LoVo (cell line): ENCODE measurements around the gene CDC42EP2.
"Not testable (repeated sequence)": the region's sequence is repeated elsewhere in the genome, so short reads cannot be mapped to it uniquely, and the experiment has no call there.

ENCODE experiments used
- DNase-seq: peaks from one replicate; pipeline ENCODE4 v3.0.0-alpha.2; 2016; ENCODE audit warnings: low spot score

The CDC42EP2 gene

GRCh38 chr11:65320386-65321075, 5.9 kb downstream of the CDC42EP2 start:
- DNase-seq: no peak

- no peak for DNase-seq
Measured at GRCh38 chr11:65321076-65321475, 6.4 kb downstream of the CDC42EP2 start.

GRCh38 chr11:65321828-65322485, 7.3 kb downstream of the CDC42EP2 start:
- DNase-seq: no peak

GRCh38 chr11:65323813-65324212, 9.1 kb downstream of the CDC42EP2 start:
- DNase-seq: no peak

- no peak for DNase-seq
Measured at GRCh38 chr11:65325435-65325834, 10.8 kb downstream of the CDC42EP2 start.

- DNase-seq: no peak
Measured at GRCh38 chr11:65327021-65327420, 12.4 kb downstream of the CDC42EP2 start.

- no peak for DNase-seq
Measured at GRCh38 chr11:65329478-65329877, 14.8 kb downstream of the CDC42EP2 start.

- DNase-seq: peak; percentile 92
Measured at GRCh38 chr11:65329944-65330403, 15.3 kb downstream of the CDC42EP2 start.

- DNase-seq: no peak
Measured at GRCh38 chr11:65330544-65330943, 15.9 kb downstream of the CDC42EP2 start.

GRCh38 chr11:65332591-65332990, 17.9 kb downstream of the CDC42EP2 start:
- DNase-seq: not testable (repeated sequence)

GRCh38 chr11:65334696-65335295, 20.1 kb downstream of the CDC42EP2 start:
- no peak for DNase-seq

GRCh38 chr11:65338676-65339075, 24.0 kb downstream of the CDC42EP2 start:
- no peak for DNase-seq

GRCh38 chr11:65340226-65340625, 25.6 kb downstream of the CDC42EP2 start:
- DNase-seq: no peak

GRCh38 chr11:65341856-65342255, 27.2 kb downstream of the CDC42EP2 start:
- DNase-seq: no peak

GRCh38 chr11:65351511-65351910, 36.8 kb downstream of the CDC42EP2 start:
- DNase-seq: no peak

GRCh38 chr11:65352783-65353182, 38.1 kb downstream of the CDC42EP2 start:
- DNase-seq: no peak

GRCh38 chr11:65353376-65353775, 38.7 kb downstream of the CDC42EP2 start:
- no peak for DNase-seq

- DNase-seq: no peak
Measured at GRCh38 chr11:65353900-65354264, 39.2 kb downstream of the CDC42EP2 start.

GRCh38 chr11:65354265-65355012, 39.8 kb downstream of the CDC42EP2 start, which contains the start of gene TIGD3:
TIGD3 (plus strand) TSS chr11:65354751; CDS start chr11:65355809, 1,058 bp downstream.
- DNase-seq: peak; percentile 94

GRCh38 chr11:65355013-65355775, 40.5 kb downstream of the CDC42EP2 start:
- DNase-seq: no peak

GRCh38 chr11:65355776-65356393, 41.2 kb downstream of the CDC42EP2 start:
- no peak for DNase-seq
